Loucy (cell line): ENCODE data around the gene GSKIP.

Experiments used
- CTCF ChIP-seq: fragments of 200-600 bp; sonication (generic); conservative IDR thresholded peaks from 2 replicates; pipeline ENCODE4 v1.5.1; 2014; ENCODE audit warnings: mild to moderate bottlenecking, antibody characterized with exemption, low read length
- EZH2phosphoT487 ChIP-seq: fragments of 200-600 bp; IDR thresholded peaks from 2 replicates; pipeline ENCODE4 v1.6.1; 2018; ENCODE audit warnings: antibody characterized with exemption, mild to moderate bottlenecking, moderate library complexity, borderline replicate concordance

- TF ChIP-seq CTCF: no peak
- TF ChIP-seq EZH2phosphoT487: no peak
Measured at GRCh38 chr14:96368534-96368933, 5.2 kb downstream of the GSKIP start.
